Uterus (tissue), 2 donors: ENCODE measurements around the gene PODN.

Experiments used
- CTCF ChIP-seq, 4 experiments: fragments of 200-600 bp in 2 of 4; fragments of 450-650 bp in 2 of 4; sonication (generic) in 2 of 4; IDR thresholded peaks; one replicate each; pipeline ENCODE4 v1.5.1; 2016 to 2019; ENCODE audit warnings: antibody characterized with exemption in 4 of 4, mild to moderate bottlenecking in 2 of 4, moderate library complexity in 1 of 4
- POLR2A ChIP-seq, 2 donors: fragments of 450-650 bp; IDR thresholded peaks; one replicate each; pipeline ENCODE4 v1.6.1; 2016; ENCODE audit warnings: antibody characterized with exemption in 2 of 2, mild to moderate bottlenecking in 1 of 2, moderate library complexity in 1 of 2

GRCh38 chr1:53078333-53079101 lies 16.5 kb downstream of the PODN start:
- TF ChIP-seq POLR2A (IDR thresholded peaks at IDR 0.05) (no peak), CTCF (IDR thresholded peaks at IDR 0.05) (no peak)
